NCI-H1105 treated with DMSO at 0.1 percent for 48 hours (cell line): ENCODE measurements around the gene ZBTB25.
A peak's percentile ranks its signal among the peaks of the same experiment; 100 is the strongest.
"Not testable (repeated sequence)": the region's sequence is repeated elsewhere in the genome, so short reads cannot be mapped to it uniquely, and the experiment has no call there.

Experiments
- DNase-seq: peaks from one replicate; lab custom pipeline; 2025; lab: John Stamatoyannopoulos, UW

ZBTB25 gene

GRCh38 chr14:64503434-64504309 lies at the start of gene ZBTB25:
TSS of gene ZBTB25 (minus strand) at chr14:64503838. CDS start at chr14:64490533, 13,305 bp downstream.
- peak; percentile 89 for DNase-seq

GRCh38 chr14:64550621-64551333 lies 47.1 kb upstream of the ZBTB25 start:
- DNase-seq = peak; percentile 51

GRCh38 chr14:64549791-64550620 lies 46.4 kb upstream of the ZBTB25 start, which contains the start of gene PPP1R36:
TSS of gene PPP1R36 (plus strand) at chr14:64549961. CDS start at chr14:64549998, 37 bp downstream.
- DNase-seq = peak; percentile 85

- DNase-seq = no peak
Observed at GRCh38 chr14:64549016-64549415, 45.4 kb upstream of the ZBTB25 start.

- DNase-seq = no peak
Observed at GRCh38 chr14:64544607-64545312, 41.1 kb upstream of the ZBTB25 start.

- DNase-seq = no peak
Observed at GRCh38 chr14:64542836-64543201, 39.2 kb upstream of the ZBTB25 start.

GRCh38 chr14:64541972-64542835 lies 38.6 kb upstream of the ZBTB25 start:
- DNase-seq = no peak

- no peak for DNase-seq
Observed at GRCh38 chr14:64541261-64541971, 37.8 kb upstream of the ZBTB25 start.

GRCh38 chr14:64540208-64541202 lies 36.9 kb upstream of the ZBTB25 start, which contains the start of gene HSPA2:
TSS of gene HSPA2 (plus strand) at chr14:64540741. CDS start at chr14:64540850, 109 bp downstream.
- no peak for DNase-seq

GRCh38 chr14:64536488-64537245 lies 33.0 kb upstream of the ZBTB25 start:
- no peak for DNase-seq

- DNase-seq = no peak
Observed at GRCh38 chr14:64531567-64531966, 27.9 kb upstream of the ZBTB25 start.

GRCh38 chr14:64525354-64525753 lies 21.7 kb upstream of the ZBTB25 start:
- no peak for DNase-seq

- DNase-seq = no peak
Observed at GRCh38 chr14:64522591-64523355, 19.1 kb upstream of the ZBTB25 start.

- no peak for DNase-seq
Observed at GRCh38 chr14:64520699-64521098, 17.1 kb upstream of the ZBTB25 start.

GRCh38 chr14:64518229-64518628 lies 14.6 kb upstream of the ZBTB25 start:
- no peak for DNase-seq

GRCh38 chr14:64517667-64518066 lies 14.0 kb upstream of the ZBTB25 start:
- not testable (repeated sequence) for DNase-seq

GRCh38 chr14:64516969-64517368 lies 13.3 kb upstream of the ZBTB25 start:
- DNase-seq = no peak
